Measurements from ENCODE around the gene PRKN.

PRKN gene

DNA sequence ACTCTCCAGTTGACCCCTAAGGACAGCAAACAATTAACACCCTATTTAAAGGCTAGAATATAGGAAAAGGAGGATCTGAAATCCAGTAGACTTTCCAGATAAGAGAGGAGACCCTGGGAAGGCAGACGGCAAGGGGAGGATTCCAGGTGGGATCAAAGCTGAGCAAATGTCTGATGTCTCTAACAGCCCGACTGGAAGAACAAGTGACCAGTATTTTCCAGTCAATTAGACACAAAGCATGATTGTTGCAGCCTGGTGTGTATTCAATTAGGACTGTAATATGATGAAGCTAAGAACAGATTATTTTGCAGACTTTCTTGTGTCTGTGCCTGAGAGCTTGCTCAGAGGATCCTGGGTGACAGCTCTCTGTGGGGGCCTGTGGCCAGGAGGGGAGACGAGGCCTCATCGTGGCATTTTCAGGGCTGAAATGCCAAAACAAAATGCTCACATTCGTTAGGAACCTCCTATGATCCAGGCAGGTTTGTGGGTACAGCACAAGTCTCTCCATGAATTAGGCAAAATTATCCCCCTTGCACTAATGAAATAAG, 981.9 kb downstream of the PRKN start:
- DNase-seq: no peak

DNA sequence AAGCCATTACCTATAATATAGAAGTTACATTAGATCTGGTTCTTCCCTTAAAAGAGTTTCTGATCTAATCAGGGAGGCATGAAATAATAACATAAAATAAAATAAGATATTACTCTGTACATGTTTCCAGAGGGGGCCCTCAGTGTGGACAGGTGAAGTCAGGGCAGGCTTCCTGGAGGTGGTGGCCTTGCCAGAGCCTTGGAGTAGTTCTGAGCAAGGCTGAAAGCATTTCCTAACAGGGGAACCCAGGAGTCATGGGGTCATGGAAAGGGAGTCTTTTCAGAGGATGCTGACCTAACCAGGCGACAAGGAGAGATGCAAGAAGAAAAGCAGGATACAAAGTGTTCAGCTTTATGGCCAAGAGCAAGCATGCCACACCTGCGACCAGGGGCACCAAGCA, 982.4 kb downstream of the PRKN start:
- DNase-seq: no peak

DNA sequence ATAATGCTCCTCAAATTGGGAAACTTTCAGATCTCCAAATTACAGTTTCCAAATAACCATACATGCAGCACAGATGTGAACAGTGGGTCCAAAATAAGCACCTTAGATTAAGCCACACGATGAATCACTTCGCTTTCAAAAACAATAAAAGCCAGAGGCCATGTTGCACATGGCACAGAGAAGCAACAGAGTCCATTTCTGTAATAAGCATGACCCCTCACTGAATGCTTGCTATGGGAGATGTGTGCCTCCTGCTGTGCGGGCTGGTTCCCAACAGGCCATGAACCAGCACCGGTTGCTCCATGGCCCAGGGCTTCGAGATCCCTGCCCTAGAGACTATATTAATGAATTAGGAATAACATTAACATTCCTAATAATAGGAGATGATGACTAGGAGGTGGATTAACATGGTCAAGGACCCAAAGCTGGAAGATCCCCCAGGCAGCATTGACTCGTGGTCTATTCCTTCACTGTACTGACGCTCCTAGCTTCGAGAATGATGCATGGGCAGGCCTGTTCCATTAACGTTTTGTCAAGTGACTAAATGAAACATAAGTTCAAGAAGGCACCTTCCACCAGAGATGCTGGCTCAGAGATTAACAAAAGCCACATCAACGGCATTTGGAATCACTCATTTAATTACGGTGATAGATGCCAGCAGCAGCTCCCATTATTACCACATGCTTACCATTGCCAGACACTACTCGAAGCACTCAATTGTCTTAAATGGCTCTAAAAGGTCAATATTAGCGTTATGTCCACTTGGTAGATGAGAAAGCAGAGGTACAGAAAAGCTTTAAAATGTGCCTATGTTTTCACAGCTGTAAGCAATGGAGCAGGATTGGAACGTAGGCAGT, 983.1 kb downstream of the PRKN start:
- DNase-seq: no peak

DNA sequence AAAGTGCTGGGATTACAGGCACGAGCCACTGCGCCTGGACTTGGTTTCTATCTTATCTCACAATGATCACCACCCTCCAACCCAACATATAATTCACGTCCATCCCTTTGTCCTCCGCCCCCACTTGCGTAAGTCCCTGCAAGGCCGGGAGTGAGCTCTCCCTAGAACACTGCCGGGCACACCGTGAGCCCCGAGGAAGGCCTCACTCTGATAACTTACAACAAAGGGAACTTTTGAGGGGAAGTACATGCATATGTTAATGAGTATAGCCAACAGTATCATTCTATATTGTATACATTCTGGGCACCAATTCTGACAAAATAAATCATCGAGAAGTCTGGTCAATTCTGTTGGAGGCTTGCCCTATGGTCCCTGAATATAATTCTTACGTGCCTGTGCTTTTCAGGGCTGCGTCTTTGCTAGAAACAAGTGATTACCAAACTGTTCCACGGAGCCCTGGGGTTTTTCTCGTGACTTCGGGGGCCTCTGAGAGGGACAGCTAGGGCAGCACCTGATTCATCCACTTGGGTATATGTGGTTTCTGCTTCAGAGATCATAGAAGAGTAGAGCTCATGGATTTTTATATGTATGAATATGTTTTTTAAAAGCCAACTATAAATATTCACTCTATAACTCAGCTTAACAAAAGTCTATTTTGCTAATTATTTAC, 983.9 kb downstream of the PRKN start:
- no peak for DNase-seq

DNA sequence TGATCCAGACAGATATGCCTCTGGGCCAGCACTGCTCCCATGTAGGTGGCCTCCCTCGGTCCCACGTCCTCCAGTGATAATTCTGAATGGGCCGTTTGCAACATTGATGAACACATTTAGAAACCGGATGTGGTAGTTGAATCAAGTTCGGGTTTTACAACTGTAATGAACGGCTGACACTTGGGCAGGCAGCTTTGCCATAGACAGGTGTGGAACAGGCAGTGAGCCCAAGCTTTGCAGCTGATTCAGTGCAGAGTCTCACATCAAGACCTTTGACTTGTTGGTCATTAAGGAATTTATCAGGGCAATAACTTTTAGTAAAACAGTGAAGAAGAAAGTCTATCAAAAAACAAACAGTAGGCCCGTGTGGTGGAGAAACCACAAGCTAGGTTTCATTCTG, 987.1 kb downstream of the PRKN start:
- no peak for DNase-seq

DNA sequence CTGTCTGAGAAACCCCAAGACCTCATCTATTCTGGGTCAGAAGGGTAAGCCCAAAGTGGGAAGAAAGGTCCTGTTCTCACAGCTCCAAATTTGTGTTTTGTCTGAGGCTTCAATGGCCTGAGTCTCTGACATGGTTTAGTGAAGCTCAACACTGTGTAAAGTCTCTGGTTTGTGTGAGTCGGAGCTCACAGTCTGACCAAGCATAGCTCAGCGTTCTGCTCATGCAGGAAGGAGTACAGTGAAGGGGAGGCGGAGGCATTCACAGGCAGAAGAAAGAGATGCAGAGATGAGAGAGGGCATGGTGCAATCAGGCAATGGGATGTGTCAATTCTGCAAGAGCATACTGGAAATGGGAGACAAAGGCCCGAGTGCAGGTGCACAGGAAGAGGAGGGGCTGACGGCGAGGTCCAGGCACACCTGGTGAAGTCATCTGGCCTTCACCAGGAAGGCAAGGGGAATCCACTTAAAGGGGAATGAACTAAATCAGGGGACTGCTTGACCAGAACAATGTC, 990.7 kb downstream of the PRKN start:
- DNase-seq: no peak

DNA sequence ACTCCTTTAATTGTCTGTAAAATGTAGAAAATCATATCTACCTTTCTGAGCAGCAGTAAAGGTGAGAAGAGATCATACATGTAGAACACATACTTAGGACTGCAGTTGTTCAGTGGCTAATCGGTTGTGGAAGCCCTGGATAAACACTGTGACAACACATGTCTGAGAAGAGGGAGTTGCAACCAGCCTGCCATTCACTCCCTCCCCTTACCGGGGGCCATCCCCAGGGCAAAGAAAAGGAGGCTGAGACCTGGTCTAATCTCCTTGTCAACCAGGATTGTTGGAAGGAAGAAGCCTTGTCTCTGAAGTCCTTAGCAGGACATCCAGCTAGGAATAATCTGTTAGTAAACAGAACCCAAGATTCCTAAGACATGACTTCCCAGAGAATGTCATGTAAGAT, 991.2 kb downstream of the PRKN start:
- DNase-seq: no peak

DNA sequence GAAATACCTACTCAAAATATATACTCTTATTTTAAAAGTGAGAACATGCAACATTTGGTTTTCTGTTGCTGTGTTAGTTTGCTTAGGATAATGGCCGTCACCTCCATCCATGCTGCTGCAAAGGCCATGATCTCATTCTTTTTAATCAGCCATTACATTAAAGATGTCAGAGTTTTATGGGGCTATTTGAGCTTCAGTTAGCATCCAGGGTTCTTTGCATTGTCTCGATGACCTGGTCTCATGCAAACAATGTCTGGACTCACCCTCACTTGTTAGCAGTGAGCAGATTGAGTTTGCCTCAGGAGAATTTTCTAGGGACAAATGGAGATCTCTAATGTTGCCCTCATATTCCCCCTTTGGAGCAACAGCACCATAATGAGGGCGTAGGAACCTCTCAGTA, 995.0 kb downstream of the PRKN start:
- no peak for DNase-seq

DNA sequence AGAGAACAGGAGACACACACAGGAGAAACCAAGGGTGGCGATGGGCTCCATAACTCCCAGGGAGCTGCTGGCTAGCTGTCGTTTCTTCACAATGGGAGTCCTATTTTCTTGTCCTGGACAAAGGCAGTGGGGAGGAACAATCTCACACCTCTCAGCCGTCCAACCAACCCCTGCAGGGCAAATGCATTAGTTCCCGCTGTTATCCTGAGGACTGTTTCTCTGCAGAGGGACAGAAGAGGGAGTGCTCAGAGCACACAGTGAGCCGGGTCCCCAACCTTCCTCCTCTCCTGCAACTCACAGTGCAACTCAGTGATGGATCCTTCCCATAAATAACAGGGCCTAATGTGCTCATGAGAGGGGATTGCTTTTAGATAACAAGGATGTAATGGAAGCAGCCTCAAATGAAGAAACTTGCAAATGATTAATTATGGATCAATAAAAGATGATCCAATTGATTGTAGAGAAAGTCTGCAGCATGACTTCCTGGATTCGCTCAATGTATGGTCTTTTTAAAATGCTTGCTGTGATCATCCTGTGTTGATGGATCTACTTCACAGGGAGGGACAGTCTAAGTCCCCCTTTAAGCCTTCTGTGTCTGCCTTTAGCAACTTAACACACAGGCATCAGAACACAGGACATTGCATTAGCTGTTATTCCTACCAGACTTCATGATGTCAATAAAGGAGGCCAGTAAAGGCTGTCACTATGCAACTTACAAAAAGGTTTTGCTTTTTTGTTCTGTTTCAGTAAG, 1000.3 kb downstream of the PRKN start:
- no peak for DNase-seq

DNA sequence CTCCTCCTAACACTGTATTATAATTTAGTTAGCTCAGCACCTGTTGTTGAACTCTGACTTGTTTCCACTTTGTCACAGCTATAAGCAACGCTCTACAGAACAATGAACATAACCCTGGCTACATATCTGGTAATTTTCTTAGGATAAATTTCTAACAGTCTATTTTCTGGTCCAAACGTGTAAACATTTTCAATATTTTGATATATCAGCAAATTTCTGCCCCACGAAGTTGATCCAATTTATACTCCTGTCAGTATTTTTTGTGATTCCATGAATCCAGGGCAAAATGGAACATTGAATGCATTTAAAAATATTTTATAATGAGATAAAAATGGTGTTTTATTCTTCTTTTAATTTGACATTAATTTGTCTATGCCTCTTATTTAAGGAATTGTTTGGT, 1005.2 kb downstream of the PRKN start:
- DNase-seq: no peak

DNA sequence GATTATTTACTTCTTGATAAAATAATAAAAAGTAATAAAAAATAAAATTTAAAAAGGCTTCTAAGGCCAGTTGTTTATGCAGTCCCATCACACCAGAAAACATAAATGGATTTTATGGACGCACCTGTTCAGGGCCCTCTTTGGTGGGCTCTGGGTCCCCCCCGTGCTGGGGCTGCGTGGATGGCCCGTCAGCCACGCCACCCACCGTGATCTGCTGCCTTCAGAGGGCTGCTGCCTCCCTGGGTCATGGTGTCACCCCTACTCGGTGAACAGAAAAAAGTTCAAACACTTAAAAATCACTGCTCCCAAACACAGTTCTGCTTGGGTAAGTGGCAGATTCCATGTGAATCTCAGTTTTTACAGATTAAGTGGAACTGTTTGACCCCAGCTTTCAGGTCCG, 1006.1 kb downstream of the PRKN start:
- DNase-seq: no peak

DNA sequence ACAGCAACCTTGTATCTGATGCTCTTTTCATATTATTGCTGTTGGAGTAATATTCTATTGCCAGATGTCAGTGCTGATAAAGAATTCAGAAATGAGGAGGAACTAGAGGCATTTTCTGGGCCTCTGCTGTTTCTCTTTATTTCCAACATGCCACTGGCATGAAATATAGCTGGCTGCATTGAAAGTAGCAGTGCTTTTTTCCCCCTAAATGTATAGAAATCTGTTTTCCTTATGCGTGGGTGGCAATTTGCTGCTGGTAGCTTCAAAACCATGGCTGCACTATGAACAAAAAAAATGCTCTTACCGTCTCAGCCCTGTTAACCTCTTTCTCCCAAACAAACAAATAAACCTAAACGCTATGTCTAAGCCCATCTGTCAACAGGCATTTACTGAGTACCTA, 1011.4 kb downstream of the PRKN start:
- DNase-seq: no peak

DNA sequence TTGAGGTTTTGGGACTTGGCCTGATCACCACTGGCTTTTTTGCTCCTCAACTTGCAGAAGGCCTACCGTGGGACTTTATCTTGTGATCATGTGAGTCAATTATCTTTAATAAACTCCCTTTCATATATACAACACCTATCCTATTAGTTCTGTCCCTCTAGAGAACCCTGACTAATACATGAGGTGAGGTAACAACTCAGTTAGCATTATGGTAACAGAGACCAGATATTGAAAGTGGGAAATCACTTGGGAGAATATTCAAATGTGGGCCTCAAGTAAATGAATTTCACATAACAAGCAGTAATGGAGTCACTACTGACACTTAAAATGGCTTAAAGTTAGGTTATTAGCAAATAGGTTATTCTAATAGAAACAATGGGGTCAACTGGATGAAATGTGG, 1015.6 kb downstream of the PRKN start:
- DNase-seq: no peak

DNA sequence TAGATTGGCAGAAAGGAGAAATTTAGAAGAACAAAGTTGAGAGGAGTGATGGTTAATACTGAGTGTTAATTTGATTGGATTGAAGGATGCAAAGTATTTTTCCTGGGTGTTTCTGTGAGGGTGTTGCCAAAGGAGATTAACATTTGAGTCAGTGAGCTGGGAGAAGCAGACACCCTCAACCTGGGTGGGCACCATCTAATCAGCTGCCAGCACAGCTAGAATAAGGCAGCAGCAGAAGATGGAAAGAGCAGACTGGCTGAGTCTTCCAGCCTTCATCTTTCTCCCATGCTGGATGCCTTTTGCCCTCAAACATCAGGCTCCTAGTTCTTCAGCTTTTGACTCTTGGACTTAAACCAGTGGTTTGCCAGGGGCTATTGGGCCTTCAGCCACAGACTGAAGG, 1016.1 kb downstream of the PRKN start:
- DNase-seq: no peak

DNA sequence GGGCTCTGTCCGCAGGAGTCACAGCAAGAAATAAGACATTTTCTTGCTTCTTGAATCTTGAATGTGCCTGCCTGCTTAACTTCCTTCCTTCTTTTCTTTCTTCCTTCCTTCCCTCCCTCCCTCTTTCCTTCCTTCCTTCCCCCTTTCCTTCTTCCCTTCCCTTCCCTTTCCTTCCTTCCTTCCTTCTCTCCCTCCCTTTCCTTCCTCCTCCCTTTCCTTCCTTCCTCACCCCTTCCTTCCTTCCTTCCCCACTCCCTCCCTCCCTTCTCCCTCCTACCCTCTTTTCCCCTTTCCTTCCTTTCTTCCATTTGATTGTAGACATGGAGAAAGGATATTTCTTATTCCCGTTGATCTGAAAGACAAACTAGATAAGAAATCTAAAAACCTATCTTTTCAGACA, 1016.9 kb downstream of the PRKN start:
- DNase-seq: no peak

DNA sequence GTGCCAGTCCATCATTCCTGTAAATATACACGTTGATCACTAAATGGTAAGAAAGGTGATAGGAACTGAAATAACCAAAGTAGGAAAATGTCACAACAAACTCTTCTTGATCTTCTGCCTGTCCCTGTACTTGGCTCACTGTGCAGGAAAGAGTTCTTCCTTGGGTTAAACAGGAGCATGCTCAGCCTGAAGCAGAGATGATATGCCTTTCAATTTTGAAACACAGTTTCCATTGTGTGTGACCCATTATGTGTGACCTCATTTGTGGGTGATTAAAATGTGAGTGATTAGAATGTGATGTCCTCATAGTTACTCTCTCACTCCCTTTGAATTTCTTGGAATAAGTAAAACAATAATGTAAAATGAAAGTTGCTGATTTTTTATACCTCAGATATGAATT, 1026.5 kb downstream of the PRKN start:
- no peak for DNase-seq

DNA sequence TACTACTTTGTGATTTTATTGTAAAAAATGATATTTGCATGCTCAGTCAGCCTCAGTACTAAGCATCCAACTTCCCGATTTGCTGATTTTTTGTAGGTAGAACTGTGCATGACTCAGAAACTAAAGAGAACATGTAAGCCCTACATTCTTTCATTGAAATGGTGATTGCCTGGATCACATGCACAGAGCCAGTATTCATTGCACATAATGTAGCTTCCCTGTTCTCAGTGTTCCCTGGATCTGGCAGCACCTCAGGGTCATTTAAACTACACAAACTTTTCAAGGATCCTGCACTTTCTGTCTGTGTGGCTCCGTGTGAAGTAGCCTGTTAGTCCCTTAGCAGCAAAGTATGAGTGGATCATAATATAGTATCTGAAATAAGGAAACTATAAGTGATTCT, 1030.8 kb downstream of the PRKN start:
- DNase-seq: no peak

DNA sequence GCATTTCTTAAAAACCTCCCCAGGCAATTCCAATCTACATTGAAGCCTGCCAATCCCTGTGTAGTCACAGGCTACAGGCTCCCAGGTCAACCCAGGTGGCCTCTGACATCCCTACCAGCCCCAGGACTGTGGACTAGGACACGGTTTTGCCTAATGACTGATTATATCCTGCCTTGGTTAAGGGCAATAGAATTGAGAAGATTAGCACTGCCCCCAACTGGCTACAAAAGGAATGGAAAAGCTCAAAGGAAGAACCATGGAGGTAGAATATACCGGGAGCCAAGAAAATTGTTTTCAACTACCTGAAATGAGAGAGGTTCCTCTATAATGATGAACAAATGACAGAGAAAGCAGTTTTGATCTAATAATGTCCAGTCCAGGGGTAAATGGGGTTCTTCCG, 1032.6 kb downstream of the PRKN start:
- peak; percentile 23 for DNase-seq

DNA sequence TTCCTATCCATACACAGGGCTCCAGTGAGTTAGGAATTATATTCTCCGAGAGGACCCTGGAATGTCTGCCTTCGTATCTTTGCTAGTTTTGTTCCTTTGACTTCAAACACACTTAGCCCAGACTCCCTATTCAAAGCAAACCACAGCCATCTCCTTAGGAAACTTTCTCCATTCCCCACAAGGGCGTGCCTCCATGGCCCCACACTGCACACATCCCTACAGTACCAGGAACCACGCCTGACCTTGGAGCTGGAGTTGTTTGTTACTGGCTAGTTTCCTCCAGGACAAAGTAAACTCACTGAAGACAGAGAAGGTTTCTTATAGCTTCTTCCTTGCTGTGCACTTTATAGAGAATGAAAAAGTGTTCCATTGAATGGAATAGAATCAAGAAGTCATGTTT, 1040.9 kb downstream of the PRKN start:
- DNase-seq: no peak

DNA sequence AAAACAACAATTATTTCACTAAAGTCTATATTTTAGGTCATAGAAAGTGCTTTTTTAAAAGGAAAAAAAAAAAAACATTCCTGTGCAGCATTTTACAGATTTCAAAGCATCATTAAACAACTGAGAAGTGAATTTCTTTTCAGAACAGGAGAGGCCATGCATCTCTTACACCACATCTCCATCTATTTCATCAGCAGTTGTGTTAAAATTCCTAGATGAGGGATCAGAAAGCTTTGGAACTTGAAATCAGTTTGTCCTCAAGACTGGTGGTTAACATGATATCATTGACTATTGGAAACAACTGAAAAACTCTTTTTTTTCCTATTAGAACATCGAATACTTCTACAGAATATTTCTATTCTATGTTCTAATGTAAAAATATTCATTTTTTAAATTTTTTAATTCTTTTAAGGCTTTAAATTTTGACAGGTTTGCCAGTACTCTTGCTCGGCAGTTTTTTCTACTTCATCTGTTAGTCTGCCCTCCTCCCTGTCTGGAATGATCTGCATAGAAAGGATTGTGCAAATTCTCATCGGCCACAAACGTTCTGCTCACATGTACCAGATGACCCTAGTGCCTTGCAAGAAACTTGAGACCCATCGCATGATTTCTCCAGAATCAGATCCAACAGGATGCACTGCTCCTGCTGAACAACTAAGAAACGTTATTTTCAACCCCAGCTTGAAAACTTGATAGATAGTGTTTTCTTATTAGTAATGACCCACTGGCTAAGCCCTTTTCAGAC, 1042.7 kb downstream of the PRKN start:
- no peak for DNase-seq

DNA sequence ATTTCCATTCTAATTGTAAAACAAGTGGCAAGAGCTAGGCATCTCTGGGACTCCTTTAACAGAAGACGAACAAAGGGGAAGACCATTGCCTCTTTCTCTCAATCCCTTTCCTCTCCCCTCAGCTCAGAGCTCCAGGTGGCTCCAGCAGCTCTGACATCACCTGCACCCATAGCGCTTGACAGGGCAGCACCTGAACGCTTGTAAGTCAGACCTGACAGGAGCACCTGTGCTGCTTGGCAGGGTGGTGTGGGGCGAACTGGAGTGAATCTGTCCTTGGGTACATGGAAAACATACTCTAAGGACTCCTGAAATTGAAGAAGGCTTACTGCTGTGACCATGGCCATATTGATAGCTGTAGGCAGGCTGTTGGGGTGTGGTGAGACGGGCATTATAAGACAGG, 1044.2 kb downstream of the PRKN start:
- DNase-seq: no peak

DNA sequence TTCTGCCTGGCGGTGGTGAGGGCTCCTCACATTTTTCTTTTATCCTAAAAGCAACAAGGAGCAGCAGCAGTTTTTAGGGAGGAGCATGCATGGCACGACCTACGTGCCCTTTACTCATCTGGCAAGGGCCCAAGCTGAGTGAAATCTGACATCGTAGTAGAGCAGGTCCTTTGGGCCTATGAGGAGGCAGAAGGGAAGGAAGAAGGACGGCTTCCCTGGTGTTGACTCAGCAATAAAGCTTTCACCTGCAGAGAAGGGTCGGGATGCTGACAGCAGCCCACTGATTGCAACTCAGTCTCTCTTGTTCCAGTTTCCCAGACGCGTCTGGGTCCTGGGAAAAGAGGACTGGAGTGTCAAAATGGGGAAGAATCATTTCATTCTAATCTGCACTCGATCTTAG, 1044.6 kb downstream of the PRKN start:
- DNase-seq: no peak

Data from activated CD4-positive, alpha-beta T cell treated with anti-CD3 and anti-CD28 coated beads, Interleukin-2, amount 50 U/mL, for 16 hours (primary cell).